GM12891 (cell line): ENCODE data around the gene TRIM41.

ENCODE experiments used
- POLR2A ChIP-seq: IDR thresholded peaks from 2 replicates; pipeline ENCODE4 v1.6.1; 2011; ENCODE audit warnings: low read depth, low read length, control low read depth
- POLR2AphosphoS5 ChIP-seq: IDR thresholded peaks from 2 replicates; pipeline ENCODE4 v1.6.1; 2011; ENCODE audit warnings: low read depth, low read length, control low read depth
- TAF1 ChIP-seq: IDR thresholded peaks from 2 replicates; pipeline ENCODE4 v1.6.1; 2011; ENCODE audit warnings: low read depth, low read length, control low read depth

GRCh38 chr5:181192337-181193046 is 30.6 kb upstream of the TRIM41 start:
- TF ChIP-seq POLR2A (no peak), POLR2AphosphoS5 (no peak), TAF1 (no peak)
